Effector memory CD8-positive, alpha-beta T cell (primary cell): ENCODE results near the gene NCL.

Source experiments
- ATAC-seq: fragments of 150-1000 bp; cut with Tn5 transposase; replicated peaks from 2 replicates; pipeline ENCODE4 v1.10.0; 2021; ENCODE audit warnings: mild to moderate bottlenecking, moderate library complexity
- DNase-seq, 3 experiments: peaks; one replicate each; pipeline ENCODE4 v3.0.0; 2021
- H3K27ac Mint-ChIP-seq, 2 donors: one replicate each; pipeline ENCODE4 v1.8.0; 2022; ENCODE audit warnings: mild to moderate bottlenecking in 2 of 2, mixed read lengths in 2 of 2, moderate library complexity in 2 of 2
- H3K27me3 Mint-ChIP-seq, 2 donors: one replicate each; pipeline ENCODE4 v1.8.0; 2022; ENCODE audit warnings: mixed read lengths in 2 of 2
- H3K36me3 Mint-ChIP-seq: one replicate; pipeline ENCODE4 v1.8.0; 2022; ENCODE audit warnings: mild to moderate bottlenecking, moderate library complexity, mixed read lengths; ENCODE audit not compliant: insufficient read depth
- H3K4me1 Mint-ChIP-seq, 2 donors: one replicate each; pipeline ENCODE4 v1.8.0; 2022; ENCODE audit warnings: low read depth in 2 of 2, mixed read lengths in 2 of 2
- H3K4me3 Mint-ChIP-seq, 2 donors: one replicate each; pipeline ENCODE4 v1.8.0; 2022; ENCODE audit warnings: mild to moderate bottlenecking in 2 of 2, mixed read lengths in 2 of 2, moderate library complexity in 2 of 2
- H3K9me3 Mint-ChIP-seq, 2 donors: one replicate each; pipeline ENCODE4 v1.8.0; 2022; ENCODE audit warnings: mixed read lengths in 2 of 2

The NCL gene

GRCh38 chr2:231482806-231483391 lies 18.6 kb upstream of the NCL start:
- H3K4me1 Mint-ChIP-seq: peaks cover 0 to 10% of the 10 kb centered on the region in 2 donors
- no peaks in the 10 kb centered on the region for H3K9me3 Mint-ChIP-seq
- H3K36me3 Mint-ChIP-seq: peaks cover 5% of the 10 kb centered on the region
- H3K4me3 Mint-ChIP-seq: peak overlapping the region; percentile 65 to 84
- peak overlapping the region; percentile 72 to 94 for H3K27ac Mint-ChIP-seq
- H3K27me3 Mint-ChIP-seq: no peaks in the 10 kb centered on the region
- DNase-seq (peak; percentile 60 to 67 (median 62)), ATAC-seq (peak; percentile 83)

GRCh38 chr2:231480781-231481180 lies 16.5 kb upstream of the NCL start:
- no peak overlapping the region for H3K4me3 Mint-ChIP-seq
- H3K27me3 Mint-ChIP-seq: no peaks in the 10 kb centered on the region
- peaks cover 0 to 10% of the 10 kb centered on the region in 2 donors for H3K4me1 Mint-ChIP-seq
- no peaks in the 10 kb centered on the region for H3K9me3 Mint-ChIP-seq
- DNase-seq: no peak
- H3K36me3 Mint-ChIP-seq: peaks cover 5% of the 10 kb centered on the region
- no peak for ATAC-seq
- H3K27ac Mint-ChIP-seq: peak overlapping the region in 1 of 2 donors; percentile 59

GRCh38 chr2:231479455-231479854 lies 15.2 kb upstream of the NCL start:
- Mint-ChIP-seq H3K27ac (no peak overlapping the region), H3K4me3 (no peak overlapping the region), H3K9me3 (no peaks in the 10 kb centered on the region), H3K4me1 (peaks cover 0 to 10% of the 10 kb centered on the region in 2 donors), H3K27me3 (no peaks in the 10 kb centered on the region), H3K36me3 (peaks cover 5% of the 10 kb centered on the region)
- no peak for DNase-seq
- no peak for ATAC-seq

- H3K9me3 Mint-ChIP-seq: no peaks in the 10 kb centered on the region
- peaks cover 0 to 2% of the 10 kb centered on the region in 2 donors for H3K4me1 Mint-ChIP-seq
- no peak for DNase-seq
- H3K4me3 Mint-ChIP-seq: no peak overlapping the region
- ATAC-seq: no peak
- peaks cover 15 to 17% of the 10 kb centered on the region in 2 donors for H3K27me3 Mint-ChIP-seq
- no peak overlapping the region for H3K27ac Mint-ChIP-seq
- H3K36me3 Mint-ChIP-seq: no peaks in the 10 kb centered on the region
Measured at GRCh38 chr2:231476920-231477319, 12.6 kb upstream of the NCL start.

- Mint-ChIP-seq H3K27me3 (peaks cover 15 to 17% of the 10 kb centered on the region in 2 donors), H3K9me3 (no peaks in the 10 kb centered on the region), H3K4me1 (peaks cover 0 to 2% of the 10 kb centered on the region in 2 donors), H3K36me3 (no peaks in the 10 kb centered on the region), H3K4me3 (no peak overlapping the region), H3K27ac (peak overlapping the region in 1 of 2 donors; percentile 65)
- DNase-seq (no peak), ATAC-seq (no peak)
Measured at GRCh38 chr2:231475965-231476364, 11.7 kb upstream of the NCL start.

GRCh38 chr2:231472816-231473215 lies 8.5 kb upstream of the NCL start:
- no peak overlapping the region for H3K4me3 Mint-ChIP-seq
- peaks cover 15 to 17% of the 10 kb centered on the region in 2 donors for H3K27me3 Mint-ChIP-seq

GRCh38 chr2:231470246-231470900 lies 6.1 kb upstream of the NCL start:
- Mint-ChIP-seq H3K27ac (peak overlapping the region; percentile 64 to 81), H3K36me3 (no peaks in the 10 kb centered on the region), H3K4me3 (no peak overlapping the region)

More at GRCh38 chr2:231472816-231473215, 8.5 kb upstream of the NCL start:
- ATAC-seq (no peak), DNase-seq (no peak)
- H3K27ac Mint-ChIP-seq: no peak overlapping the region
- peaks cover 8 to 9% of the 10 kb centered on the region in 2 donors for H3K4me1 Mint-ChIP-seq
- no peaks in the 10 kb centered on the region for H3K9me3 Mint-ChIP-seq
- no peaks in the 10 kb centered on the region for H3K36me3 Mint-ChIP-seq

GRCh38 chr2:231469583-231469950 lies 5.3 kb upstream of the NCL start:
- ATAC-seq: no peak
- peaks cover 15 to 17% of the 10 kb centered on the region in 2 donors for H3K27me3 Mint-ChIP-seq
- peak overlapping the region in 1 of 2 donors; percentile 64 for H3K4me3 Mint-ChIP-seq
- H3K9me3 Mint-ChIP-seq: no peaks in the 10 kb centered on the region
- DNase-seq: no peak
- H3K36me3 Mint-ChIP-seq: peaks cover 6% of the 10 kb centered on the region
- H3K4me1 Mint-ChIP-seq: peaks cover 12 to 13% of the 10 kb centered on the region in 2 donors
- peak overlapping the region in 1 of 2 donors; percentile 49 for H3K27ac Mint-ChIP-seq

More at GRCh38 chr2:231470246-231470900, 6.1 kb upstream of the NCL start:
- peaks cover 8 to 11% of the 10 kb centered on the region in 2 donors for H3K4me1 Mint-ChIP-seq
- H3K27me3 Mint-ChIP-seq: peaks cover 15 to 17% of the 10 kb centered on the region in 2 donors
- ATAC-seq (no peak), DNase-seq (no peak)
- no peaks in the 10 kb centered on the region for H3K9me3 Mint-ChIP-seq

- ATAC-seq (no peak), DNase-seq (no peak)
- H3K36me3 Mint-ChIP-seq: peaks cover 23% of the 10 kb centered on the region
- H3K4me1 Mint-ChIP-seq: peaks cover 26 to 28% of the 10 kb centered on the region in 2 donors
- no peaks in the 10 kb centered on the region for H3K9me3 Mint-ChIP-seq
- H3K27me3 Mint-ChIP-seq: peaks cover 8 to 9% of the 10 kb centered on the region in 2 donors
- no peak overlapping the region for H3K4me3 Mint-ChIP-seq
- peak overlapping the region in 1 of 2 donors; percentile 23 for H3K27ac Mint-ChIP-seq
Measured at GRCh38 chr2:231467613-231468530, 3.6 kb upstream of the NCL start.

GRCh38 chr2:231467016-231467545 lies 2.8 kb upstream of the NCL start:
- Mint-ChIP-seq H3K9me3 (no peaks in the 10 kb centered on the region), H3K4me1 (peaks cover 32 to 34% of the 10 kb centered on the region in 2 donors), H3K27ac (no peak overlapping the region), H3K27me3 (peaks cover under 1% of the 10 kb centered on the region in 2 donors), H3K4me3 (no peak overlapping the region), H3K36me3 (peaks cover 31% of the 10 kb centered on the region)
- ATAC-seq (no peak), DNase-seq (no peak)

GRCh38 chr2:231464576-231465540 lies 574 bp upstream of the NCL start:
- Mint-ChIP-seq H3K27ac (peak overlapping the region; percentile 99), H3K4me1 (peaks cover 47 to 49% of the 10 kb centered on the region in 2 donors), H3K9me3 (no peaks in the 10 kb centered on the region), H3K4me3 (peak overlapping the region; percentile 89 to 91), H3K36me3 (peaks cover 54% of the 10 kb centered on the region), H3K27me3 (no peaks in the 10 kb centered on the region)
- DNase-seq (peak; percentile 95), ATAC-seq (peak; percentile 83)

GRCh38 chr2:231462729-231463465 lies 1.4 kb downstream of the NCL start:
- DNase-seq (no peak), ATAC-seq (no peak)
- H3K27ac Mint-ChIP-seq: peak overlapping the region; percentile 99
- no peaks in the 10 kb centered on the region for H3K27me3 Mint-ChIP-seq
- H3K36me3 Mint-ChIP-seq: peaks cover 73% of the 10 kb centered on the region
- peak overlapping the region; percentile 89 to 91 for H3K4me3 Mint-ChIP-seq
- H3K9me3 Mint-ChIP-seq: no peaks in the 10 kb centered on the region
- H3K4me1 Mint-ChIP-seq: peaks cover 40 to 46% of the 10 kb centered on the region in 2 donors
